ENCODE data around the gene ANGEL2.
"Not testable (repeated sequence)": the region's sequence is repeated elsewhere in the genome, so short reads cannot be mapped to it uniquely, and the experiment has no call there.

The ANGEL2 gene

DNA sequence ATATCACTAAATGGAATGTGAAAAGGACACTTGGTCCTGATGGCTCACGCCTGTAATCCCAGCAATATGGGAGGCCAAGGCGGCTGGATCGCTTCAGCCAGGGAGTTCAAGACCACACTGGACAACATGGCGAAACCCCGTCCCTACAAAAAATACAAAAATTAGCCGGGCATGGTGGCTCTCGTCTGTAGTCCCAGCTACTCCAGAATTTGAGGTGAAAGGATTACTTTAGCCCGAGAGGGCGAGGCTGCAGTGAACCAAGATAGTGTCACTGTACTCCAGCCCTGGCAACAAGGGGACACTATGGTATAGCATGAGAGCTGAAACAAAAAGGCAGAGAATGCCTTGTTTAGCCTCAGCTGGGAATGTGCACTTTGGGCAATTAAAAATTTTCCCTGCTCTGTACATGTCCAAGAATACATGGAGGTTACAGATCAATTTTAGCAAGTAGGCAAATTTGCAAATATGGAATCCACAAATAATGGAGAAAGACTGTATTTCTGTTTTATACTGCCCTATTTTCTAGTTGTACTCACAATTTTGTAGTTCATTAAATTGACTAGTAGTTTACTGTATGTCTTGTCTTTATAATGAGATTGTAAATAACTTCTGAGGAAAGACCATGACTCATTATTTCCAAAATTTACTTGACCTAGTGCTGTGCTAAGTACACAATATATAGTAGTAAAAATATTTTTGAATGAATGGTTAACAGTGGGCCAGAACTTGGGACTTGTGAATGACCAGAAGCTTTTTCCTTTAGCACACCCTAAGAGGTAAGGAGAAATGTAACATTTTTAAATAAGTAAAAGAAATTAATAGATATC, 2.0 kb upstream of the ANGEL2 start:
- DNase-seq: no peak

DNA sequence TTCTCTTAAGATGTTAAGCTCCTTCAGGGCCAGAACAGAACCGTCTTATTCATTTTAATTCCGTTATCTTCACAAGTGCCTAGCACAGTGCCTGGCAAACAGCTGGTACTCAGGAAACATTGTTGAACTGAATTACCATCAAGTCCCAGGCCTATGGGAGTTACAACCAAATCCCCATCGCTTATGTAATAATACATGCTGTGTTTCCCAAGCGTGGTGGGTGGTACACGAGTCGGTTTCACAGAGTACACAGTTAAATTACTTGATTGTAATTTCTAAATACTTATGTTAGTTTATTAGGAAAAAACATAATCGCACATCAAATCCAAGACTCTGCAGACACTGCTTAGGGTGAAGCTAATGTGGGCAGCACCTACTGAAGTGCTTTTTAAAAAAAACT, 1.0 kb downstream of the ANGEL2 start:
- DNase-seq: no peak

DNA sequence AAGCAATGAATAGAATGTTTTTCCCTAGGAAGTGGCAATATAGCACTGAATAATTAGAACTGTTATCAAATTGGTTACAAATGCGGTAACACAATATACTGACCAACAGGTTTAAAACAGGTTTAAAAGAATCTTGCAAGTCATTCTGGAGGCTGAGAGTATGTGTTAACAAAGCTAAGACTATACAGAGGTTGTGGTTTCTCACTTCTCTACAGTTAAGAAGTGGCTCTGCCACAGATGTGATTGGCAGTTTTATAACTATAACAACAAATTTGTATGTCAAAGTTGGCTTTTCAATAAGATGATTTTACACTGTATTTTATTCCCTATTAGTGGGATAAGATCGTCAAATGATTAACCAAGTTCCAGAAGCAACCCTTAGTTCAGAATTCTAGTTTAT, 7.1 kb downstream of the ANGEL2 start:
- no peak for DNase-seq

DNA sequence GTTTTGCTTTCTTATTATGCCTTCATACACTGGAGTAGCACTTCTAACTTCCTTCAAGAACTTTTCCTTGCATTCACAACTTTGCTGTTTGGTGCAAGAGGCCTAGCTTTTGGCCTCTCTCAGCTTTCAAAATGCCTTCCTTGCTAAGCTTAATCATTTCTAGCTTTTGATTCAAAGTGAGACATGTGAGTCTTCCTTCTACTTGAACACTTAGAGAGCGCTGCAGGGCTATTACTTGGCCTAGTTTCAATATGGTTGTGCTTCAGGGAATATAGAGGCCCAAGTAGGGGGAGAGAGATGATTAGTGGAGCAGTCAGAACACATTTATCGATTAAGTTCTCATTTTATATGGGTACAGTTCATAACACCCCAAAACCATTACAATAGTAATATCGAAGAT, 12.4 kb downstream of the ANGEL2 start:
- DNase-seq: no peak

DNA sequence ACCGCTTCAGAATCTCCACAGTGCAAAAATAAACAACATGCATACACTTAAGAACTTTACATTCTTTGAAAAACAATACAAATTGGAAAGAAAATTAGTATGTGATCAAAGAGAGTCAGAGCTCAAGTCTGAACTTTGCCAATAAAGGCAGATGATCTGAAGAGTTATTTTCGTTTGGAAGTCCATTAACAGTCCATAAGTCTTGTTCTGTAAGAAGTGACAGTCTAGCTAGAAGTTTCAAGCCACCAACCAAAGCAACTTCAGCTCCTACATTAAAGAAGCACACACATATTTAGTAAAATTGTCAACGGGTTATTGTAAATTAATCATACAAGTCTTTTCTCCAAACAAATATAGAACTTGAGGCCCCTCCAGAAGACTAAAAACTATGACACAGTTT, 20.7 kb downstream of the ANGEL2 start:
- DNase-seq: no peak

DNA sequence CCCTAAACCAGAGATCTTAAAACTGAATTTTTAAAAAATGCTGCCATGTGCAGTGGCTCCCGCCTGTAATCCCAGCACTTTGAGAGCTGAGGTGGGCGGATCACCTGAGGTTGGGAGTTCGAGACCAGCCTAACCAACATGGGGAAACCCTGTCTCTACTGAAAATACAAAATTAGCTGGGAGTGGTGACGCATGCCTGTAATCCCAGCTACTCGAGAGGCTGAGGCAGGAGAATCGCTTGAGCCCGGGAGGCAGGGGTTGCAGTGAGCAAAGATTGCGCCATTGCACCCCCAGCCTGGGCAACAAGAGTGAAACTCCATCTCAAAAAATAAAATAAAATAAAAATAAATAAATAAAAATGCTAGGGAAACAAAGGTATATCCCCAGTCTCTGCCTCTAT, 21.7 kb downstream of the ANGEL2 start:
- DNase-seq: not testable (repeated sequence)

DNA sequence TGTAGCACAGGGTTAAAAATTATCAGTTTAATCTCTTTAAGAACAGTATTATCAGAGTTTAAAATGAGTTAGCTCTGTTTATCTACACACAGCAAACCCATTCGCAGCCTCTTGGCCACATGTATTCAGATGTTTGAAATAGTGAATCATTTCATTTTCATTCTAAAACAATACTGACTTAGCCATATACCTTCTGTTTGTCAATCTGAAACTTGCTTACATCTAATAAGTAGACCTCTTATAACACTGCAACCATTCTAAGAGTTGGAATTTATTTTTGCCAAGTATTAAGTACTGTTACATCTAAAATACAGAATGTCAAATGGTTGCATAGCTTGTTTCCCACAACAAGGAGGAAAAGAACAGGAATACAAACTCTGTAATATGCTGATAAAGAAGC, 25.4 kb downstream of the ANGEL2 start:
- no peak for DNase-seq

DNA sequence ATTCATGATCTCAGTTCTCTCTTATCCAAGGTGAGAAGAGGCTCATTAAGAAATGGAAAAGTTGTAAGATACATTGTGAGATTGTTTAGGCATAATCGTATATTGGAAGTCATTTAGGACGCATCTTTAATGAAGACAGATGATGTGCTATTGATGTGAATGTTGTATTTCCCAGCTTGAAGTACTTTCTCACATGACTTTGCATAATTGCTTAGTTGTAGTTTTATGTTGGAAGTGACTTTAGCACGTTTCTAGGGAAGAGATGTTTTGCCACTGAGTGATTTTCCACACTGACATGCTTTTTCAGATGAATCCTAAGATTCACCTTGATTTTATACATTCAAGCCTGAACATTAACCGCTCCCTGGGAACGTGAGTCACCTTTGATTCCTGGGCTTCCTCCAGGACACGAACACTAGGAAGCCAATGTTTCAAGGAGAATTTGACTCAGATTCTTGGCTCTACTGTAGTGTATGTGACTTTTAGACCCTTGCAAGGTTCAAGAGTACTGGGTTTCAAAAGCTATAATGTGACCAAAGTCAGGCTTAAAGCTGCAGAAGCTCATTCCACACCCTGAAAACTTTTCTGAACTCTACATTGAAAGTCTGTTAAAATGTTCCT, 27.9 kb downstream of the ANGEL2 start:
- DNase-seq: no peak

DNA sequence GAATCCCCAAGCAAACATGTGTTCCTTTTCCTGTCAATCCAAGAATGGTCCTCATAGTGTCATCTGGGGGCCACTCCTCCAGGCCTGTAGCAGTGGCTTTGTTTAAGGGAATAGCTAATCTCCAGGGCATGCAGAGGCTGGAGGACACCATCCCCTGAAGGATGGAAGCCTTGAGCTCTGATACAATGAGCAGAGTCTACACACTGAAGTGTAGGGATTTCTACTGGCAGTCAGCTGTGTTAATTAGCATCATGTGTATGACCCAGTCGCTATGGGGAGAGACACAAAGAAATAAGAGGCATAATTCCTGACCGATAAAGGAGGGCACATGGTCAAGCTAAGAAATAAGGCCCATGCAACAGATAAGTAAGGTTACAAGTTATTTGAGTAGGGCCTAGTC, 29.1 kb downstream of the ANGEL2 start:
- no peak for DNase-seq

DNA sequence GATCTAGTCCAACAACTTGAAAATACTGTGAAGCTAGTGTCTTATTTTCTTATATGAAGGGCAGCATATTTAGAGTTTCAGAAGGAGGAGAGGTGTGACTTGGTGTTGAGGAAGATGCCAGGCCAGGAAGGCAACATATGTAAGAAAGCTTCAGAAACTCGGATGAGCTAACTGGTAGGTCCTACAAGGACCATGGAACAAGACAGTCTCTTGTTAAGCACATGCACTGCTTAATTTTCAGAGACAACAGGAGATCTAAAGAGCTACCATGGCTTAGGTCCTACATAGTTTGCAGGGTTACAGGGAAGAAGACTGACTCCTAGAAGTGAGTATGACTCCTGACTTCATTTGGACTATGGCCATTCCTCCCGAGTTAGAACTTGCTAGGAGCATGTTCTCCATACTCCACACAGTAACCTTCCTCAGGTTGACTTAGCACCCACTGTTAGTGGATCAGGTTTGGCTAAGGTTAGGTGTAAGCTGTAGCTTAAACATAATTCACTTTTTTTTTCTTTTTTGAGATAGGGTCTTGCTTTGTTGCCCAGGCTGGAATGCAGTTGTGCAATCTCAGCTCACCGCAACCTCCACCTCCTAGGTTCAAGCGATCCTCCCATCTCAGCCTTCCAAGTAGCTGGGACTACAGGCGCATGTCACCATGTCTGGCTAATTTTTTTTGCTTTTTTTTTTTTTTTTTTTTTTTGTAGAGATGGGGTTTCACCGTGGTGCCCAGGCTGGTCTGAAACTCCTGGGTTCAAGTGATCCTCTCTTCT, 31.0 kb downstream of the ANGEL2 start:
- no peak for DNase-seq

DNA sequence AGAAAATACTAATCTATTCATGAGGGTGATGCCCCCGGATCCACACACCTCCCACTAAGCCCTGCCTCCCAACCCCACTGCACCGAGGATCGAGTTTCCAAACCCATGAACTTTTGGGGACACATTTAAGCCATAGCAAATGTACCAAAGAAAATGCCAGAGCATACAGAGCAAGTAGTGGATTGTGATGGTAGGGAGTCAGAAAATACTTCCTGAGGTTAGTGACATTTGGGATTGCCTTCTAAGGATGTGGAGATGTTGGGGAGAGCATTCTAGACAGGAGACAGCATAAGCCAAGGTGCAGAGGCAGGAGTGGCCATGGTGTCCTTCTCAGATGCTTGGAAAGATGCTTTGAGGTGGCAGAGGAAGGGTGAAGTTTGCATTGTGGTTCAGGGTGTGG, 32.2 kb downstream of the ANGEL2 start:
- no peak for DNase-seq

DNA sequence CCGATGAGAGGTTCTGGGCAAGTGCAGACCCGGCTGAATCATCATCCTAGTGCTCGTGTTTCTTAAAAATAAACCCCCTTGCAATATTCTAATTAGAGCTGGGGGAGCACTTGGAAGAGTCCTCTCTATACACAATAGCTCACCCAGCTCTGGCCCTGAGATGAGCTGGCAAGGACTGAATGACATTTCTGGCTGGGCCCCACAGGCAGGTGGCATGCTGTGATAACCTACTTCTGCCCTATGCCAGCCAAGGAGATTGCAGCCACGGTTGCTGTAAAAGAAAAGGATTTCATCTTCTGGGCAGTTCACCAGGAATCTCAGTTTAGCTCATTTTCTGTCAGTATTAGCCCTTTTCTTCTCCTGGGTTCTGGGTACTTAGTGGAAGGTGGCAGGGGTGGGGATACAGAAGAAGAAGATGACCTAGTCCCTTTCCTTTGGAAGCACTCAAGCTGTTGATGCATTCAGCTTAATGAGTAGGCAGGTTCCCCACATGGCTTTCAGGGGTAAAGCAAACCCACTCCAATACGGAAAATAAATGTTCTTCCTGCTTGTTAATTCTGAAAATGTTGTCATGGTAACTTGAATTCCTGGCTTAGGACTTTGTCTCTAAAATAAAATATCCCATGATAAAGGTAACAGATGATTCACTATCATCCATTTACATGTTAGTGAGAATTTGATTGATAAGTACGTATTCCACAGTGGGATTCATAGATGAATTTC, 33.1 kb downstream of the ANGEL2 start:
- DNase-seq: no peak

DNA sequence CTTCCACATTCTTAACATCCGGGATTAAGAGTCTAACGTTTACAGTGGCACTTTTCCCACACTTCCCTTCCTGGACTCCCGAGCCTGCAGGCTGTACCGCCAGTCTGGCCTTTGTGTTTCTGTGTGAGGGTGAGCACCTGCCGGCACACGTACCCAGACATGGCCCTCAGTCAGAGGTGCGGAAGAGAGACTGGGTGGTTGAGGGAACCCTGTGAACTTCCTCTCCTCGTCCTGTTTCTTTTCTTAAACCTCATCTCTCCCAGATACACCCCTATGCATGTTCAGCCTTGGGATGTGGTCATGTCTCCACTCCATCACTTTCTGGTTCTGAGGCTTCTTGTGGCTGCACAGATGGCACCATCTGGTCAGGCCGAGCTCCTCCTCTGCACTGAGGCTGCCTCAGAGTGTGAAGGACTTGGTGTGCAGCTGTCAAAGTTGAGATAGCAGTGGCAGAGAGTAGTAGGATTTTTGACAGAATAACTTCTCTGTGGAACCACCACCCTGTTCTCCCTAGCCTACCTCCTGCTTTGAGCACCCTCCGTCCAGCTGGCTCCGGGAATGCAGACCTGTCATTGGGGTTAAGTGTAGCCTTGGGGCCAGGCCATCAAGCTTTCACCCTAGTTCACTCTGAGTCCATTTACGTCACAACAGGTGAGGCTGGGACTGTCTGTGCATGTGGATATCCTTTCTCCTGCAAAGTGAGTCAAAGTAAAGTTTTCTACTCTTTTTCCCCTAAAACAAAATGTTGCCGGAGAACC, 33.9 kb downstream of the ANGEL2 start:
- DNase-seq: no peak

DNA sequence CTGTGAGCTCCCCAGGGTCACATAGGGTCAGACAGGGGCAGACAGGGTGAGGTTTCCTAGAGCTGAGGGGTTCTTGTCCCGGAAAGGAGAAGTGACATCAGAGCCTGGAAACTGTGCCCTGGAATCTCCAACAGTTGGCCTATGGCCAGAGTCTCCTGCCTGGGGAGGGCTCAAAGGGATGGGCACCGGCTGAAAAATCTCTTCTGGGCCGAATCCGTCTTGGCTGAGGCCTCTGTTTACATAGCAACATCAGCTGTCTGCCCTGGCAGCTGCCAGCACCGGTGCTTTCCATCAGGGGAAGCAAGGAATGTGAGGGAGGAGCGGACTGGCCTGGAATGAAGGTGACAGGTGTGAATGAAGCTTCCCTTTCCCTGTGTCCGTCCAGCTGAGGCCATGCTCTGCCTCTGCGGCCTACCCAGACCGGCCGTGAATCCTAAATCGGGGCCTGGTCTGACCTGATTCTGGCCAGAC, 34.6 kb downstream of the ANGEL2 start:
- no peak for DNase-seq

DNA sequence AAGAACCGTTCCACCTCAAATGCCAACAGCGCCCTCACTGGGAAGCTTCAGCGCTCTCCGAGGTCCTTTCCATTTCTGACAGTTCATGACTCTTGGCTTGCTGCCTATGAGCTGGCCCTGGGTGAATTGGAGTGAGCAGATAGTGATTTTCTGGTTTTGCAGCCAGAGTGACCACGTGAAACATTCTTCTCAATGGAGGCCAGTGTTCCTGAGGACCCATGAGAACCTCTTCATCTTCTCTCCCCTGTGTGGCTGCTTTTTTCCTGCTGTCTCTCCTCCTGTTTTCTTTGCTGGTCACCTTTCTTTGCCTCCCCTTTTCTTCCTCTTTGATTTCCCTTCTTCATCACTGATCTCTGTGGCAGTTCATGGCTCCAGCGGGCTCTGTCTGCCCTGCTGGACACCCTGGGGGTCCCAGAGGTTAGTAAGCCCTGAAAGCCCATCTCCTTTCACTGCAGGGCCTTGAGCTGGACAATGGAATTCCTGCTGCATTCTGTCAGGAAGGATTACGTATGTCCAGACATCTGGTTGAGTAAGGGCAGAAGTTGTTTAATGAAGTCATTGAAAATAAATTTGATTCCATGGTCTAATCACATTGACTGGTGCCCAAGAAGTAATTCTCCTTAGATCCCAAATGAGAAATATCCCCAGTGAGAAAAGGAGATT, 35.4 kb downstream of the ANGEL2 start:
- no peak for DNase-seq

DNA sequence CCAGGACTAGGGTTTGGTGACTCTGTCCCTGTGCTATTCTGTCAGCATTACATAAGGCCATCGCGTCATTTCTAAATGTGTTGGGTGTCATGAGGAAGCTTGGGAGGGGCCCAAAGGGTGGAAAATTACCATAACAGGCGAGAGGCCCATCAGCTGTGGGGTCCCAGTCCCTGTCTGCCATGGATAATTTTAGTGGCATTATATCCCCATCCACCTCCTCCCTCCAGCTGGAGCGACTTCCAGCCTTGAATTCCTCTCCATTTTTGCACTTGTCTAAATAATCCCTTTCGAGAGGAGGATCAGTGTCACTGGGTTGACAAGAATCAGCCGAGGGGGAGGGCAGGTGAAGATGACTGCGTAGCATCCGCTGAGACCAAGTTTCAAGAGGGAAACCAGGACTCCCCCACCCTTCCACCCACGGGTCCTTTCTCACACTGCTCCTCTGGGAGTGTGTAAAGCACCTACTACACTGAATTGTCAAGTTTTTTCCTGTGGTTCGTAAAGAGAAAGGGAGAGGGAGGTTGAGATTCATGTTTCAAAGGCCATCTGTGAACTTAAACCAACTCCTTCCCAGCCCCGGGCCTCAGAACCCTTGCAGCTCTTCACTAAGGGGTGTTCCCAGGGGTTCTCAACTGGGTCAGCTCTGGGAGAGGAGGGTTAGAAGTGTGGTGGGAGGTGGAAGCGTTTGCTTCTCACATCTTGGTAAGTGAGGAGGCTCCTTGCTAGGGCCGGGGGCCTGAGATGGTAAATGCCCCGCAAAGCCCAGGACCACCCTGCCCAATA, 36.1 kb downstream of the ANGEL2 start:
- DNase-seq: no peak

DNA sequence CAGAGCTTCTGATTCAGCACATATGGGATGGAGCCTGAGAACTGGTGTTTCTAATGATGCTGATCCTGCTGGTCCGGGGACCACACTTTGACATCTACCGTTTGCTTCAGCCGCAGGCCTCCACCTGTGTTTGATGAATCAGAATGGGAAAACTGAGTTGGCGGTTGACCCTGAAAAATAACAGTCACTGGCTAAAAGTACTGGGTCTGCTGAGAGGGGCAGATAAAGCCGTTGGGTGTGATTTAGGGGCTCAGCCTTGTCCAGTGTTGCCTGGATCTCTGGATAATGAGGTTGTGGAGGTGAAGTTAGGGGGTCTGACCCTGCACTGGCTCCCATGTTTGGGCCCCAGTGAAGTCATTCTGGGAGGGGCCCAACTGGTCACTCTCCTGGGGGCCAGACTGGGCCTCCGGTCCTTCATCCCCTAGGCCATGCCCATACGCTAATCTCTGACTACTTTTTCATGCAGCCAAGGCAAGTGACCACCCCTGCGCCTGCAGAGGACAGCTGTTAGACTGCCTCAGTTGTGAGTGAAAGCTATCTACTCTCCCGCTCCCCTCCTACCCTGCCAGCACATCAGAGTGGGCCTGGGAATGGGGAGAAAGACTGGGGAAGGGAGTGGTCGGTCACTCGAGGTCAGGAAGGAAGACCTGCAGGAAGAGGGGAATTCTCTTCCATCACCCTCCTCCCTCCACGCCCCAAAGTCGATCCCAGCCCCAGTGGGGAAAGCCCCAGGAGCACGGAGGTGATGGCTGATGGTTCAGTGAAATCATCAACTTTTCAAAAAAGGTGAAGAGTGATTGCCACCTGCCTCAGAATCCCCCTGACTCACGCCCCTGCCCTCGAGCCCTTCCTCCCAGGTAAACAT, 37.7 kb downstream of the ANGEL2 start:
- DNase-seq: no peak

DNA sequence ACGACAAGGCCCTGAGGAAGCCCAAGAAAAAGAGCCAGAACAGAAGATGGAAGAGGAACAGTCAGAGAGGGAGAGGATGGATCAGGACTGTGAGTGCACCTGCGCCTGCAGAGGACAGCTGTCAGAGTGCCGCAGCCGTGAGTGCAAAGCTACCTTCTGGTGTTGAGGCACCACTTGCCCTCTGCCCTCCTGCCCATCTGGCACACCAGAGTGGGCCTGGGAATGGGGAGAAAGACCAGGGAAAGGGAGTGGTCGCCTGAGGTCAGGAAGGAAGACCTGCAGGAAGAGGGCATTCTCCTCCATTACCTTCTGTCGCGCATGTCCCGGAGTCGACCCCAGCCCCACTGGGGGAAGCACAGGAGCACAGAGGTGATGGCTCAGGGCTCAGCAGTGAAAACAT, 39.1 kb downstream of the ANGEL2 start:
- no peak for DNase-seq

DNA sequence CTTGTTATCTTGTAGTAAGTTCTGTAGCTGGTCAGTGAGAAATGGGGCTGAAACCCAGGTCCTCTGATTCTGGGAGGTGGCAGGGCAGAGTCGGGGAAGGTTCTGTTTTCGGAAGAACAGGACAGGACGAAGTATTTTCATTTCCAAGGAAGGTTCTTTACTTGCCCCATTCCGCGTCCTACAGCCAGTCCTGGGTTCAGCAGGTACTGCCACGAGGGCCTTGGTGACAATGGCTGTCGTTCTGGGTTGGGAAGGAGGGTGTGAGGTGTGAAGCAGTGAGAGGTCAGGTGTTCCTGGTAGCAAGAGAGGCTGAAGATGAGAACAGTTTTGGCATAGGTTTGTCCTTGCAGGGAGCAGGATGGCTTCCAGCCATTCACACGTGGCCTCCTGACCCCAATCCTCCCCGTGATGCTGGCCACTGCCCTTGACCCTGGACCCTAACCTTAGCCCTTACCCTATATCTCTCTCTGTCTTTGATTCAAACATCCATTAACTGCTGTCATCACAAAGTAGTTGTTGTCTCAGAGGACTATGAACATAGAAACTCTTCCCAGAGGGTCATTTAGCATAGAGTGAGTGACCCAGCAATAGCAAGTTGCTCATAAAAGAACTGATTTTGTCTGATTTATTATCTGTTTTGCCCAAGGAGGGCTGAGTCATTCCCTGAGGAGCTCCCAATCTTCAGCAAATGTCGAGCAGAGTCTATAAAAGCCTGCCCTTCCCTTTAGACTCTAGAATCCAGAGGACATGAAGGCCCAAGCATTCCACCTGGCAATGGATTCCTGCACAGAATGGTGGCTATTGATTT, 40.4 kb downstream of the ANGEL2 start:
- no peak for DNase-seq
